Measurements from ENCODE around the gene TMEM54.

DNA sequence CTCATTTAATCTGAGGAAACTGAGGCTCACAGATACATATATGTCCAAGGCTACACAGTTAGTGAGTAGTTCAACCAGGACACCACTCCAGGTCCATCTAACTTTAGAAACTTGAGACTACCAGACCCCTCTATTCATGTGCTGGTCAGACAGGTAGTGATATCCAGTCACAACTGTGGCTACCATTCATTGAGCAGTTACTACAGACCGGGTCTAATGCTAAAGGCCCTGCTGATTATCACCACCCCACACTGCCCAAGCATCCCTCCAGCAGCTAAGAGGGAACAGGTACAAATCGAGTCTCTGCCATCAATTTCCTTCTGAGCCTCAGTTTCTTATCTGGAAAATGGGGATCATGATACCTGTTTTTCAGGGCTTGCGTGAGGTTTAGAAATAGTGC, 9.6 kb downstream of the TMEM54 start:
- TF ChIP-seq, protein P1, sequence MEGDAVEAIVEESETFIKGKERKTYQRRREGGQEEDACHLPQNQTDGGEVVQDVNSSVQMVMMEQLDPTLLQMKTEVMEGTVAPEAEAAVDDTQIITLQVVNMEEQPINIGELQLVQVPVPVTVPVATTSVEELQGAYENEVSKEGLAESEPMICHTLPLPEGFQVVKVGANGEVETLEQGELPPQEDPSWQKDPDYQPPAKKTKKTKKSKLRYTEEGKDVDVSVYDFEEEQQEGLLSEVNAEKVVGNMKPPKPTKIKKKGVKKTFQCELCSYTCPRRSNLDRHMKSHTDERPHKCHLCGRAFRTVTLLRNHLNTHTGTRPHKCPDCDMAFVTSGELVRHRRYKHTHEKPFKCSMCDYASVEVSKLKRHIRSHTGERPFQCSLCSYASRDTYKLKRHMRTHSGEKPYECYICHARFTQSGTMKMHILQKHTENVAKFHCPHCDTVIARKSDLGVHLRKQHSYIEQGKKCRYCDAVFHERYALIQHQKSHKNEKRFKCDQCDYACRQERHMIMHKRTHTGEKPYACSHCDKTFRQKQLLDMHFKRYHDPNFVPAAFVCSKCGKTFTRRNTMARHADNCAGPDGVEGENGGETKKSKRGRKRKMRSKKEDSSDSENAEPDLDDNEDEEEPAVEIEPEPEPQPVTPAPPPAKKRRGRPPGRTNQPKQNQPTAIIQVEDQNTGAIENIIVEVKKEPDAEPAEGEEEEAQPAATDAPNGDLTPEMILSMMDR (IDR thresholded peaks at IDR 0.05; ENCODE audit: insufficient read depth, low read depth, low read length): no peak
- no peak for TF ChIP-seq EZH2 (IDR thresholded peaks at IDR 0.05; ENCODE audit: insufficient read depth, low read length)
